Activated T-cell treated with anti-CD3 and anti-CD28 coated beads for 24 hours (primary cell): ENCODE data around the gene CHST11.

Experiments used
- DNase-seq: peaks from one replicate; pipeline ENCODE4 v3.0.0-alpha.2; 2020; ENCODE audit warnings: low read depth

CHST11 gene

DNA sequence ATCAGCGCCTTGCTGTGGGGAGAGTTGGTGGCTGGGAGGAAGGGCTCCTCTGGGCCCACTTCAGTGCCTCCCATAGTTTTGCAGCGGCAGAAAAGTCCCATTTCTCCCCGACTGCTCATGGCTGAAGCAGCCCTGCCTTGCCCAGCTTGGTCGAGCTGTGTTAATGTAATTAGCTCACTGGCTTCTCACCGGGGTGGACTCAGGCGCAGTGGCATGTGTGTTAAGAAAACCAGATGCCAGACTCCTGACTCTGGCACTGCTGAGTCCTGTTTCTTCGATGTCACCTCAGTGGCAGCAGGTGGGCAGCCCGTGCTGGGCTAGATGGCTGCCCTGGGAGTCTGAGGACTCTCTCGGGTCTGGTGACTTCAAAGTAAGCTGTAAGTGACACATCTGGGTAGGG is 47.4 kb downstream of the CHST11 start:
- DNase-seq, result no peak

DNA sequence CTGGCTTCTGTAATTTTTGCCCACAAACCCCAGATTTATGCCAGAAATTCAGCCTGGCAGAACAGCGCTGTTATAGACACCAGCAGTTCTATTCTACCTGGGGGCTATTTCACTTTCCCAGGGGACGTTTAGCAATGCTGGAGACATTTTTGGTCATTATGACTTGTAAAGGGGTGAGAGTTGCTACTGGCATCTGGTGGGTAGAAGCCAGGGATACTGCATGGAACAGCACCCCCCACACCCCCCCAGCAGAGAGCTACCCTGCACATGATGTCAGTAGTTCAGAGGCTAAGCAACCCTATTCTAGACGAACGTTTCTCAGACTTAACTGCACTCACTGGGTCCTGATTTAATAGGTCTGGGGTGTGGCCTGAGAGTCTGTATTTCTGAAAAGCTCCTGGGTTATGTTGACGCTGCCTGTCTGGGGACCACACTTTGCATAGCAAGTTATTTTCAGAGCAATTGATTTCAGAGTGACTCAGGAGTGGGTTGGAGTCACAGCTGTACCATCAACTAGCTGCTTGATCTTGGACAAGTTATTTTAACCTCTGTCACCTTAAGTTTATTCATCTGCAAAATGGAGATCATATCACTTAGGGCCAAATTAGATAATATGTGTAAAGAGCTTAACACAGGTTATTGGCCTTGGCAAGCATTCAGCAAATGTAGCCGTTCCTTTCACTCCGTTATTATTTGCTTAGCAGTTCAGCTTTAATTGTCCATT is 48.5 kb downstream of the CHST11 start:
- DNase-seq, result no peak

- no peak for DNase-seq
Observed at GRCh38 chr12:104506676-104507401, 50.1 kb downstream of the CHST11 start.

- DNase-seq, result no peak
Observed at GRCh38 chr12:104507672-104508071, 50.9 kb downstream of the CHST11 start.

DNA sequence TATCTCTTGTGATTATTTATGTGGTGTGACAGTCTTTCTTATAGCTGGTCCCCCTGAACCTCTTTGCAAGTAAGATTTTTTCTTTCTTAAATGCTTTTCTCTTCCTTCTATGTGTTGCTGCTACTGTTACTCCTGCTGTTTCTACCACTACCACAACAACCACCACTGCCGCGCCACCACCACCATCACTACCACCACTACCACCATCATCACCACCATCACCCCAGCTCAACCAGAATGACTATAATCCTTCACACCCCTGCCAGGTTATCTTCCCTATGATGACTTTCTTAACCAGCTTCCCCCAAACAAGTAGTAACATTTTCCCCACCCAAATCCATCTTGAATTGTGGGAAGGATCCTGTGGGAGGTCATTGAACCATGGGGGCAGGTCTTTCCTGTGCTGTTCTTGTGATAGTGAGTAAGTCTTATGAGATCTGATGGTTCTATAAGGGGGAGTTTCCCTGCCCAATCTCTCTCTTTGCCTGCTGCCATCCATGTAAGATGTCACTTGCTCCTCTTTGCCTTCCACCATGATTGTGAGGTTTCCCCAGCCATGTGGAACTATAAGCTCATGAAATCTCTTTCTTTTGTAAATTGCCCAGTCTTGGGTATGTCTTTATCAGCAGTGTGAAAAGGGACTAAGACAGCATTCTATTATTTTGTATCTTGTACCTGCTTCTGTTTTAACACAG is 52.2 kb downstream of the CHST11 start:
- DNase-seq, result no peak

DNA sequence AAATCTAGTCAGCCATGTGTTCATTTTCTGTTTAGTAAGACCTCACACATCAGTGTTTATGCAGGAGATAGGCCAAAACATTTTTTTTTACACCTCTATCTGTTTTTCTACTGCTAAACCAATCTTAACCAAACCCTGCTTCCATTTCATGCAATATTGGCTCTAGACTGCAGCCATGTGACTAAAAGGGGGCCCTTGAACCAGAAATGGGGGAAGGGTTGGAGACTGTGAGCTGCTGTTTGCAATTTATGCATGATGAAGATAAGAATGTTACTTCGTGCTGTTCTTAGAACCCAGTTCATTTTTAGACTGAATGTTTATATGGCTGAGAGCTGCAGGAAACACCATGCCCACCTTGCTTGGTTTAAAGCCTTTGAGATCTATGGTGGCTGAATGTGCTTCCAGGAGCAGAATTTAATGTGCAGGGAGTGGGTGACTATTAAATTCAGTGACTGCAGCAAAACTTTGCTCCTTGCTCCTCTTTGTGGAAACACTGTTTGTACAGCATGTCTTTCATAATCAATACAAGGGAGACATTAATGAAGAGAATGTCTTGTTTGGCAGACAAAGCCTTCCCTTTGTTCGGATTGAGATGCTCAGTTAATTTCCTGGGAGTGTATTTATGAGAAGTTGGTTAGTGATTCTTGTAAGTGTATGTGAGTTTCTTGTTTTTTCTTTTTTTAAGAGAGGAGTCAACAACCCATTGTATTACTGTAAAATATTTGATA is 53.6 kb downstream of the CHST11 start:
- DNase-seq, result no peak

GRCh38 chr12:104510873-104511440 is 54.2 kb downstream of the CHST11 start:
- DNase-seq, result no peak

- DNase-seq, result no peak
Observed at GRCh38 chr12:104513681-104514080, 56.9 kb downstream of the CHST11 start.

DNA sequence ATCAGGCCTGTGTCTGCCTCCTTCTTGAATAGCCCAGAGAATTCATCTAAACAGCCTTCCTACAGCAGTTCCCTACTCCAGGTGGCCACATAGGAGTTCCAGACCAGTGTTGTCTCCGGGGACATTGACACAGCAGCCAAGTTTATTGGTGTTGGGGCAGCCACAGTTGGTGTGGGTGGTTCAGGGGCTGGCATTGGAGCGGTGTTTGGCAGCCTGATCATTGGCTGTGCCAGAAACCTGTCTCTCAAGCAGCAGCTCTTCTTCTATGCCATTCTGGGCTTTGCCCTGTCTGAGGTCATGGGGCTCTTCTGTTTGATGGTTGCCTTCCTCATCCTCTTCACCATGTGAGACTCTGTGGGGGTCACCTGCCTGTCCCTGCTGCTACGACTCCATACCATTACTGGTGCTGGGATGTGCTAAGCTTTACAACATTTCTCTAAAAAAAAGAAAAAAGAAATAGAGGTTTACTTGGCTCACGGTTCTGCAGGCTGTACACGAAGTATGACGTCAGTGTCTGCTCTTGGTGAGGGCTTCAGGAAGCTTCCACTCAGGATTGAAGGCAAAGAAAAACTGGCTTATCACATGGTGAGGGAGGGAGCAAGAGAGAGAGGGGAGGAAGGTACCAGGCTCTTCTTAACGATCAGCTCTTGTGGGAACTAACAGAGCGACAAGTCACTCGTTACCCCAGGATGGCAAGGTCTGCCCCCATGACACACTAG is 57.5 kb downstream of the CHST11 start:
- DNase-seq, result no peak

DNA sequence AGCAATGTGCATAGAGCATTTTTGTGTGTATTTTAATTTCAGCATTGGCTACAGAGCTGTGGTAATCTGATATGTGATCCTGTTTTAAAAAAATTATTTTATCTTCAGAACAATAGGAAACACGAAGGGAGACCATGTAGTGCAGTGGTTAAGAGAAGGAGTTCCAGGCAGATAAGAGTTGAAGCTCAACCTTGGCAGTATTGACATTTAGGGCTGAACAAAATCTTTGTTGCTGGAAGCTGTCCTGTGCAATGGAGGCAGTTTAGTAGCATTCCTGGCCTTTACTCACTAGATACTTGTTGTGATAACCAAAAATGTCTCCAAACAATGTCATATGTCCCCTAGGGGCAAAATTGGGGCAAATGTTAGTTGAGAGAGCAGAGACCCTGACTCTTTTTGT is 59.2 kb downstream of the CHST11 start:
- DNase-seq, result no peak

DNA sequence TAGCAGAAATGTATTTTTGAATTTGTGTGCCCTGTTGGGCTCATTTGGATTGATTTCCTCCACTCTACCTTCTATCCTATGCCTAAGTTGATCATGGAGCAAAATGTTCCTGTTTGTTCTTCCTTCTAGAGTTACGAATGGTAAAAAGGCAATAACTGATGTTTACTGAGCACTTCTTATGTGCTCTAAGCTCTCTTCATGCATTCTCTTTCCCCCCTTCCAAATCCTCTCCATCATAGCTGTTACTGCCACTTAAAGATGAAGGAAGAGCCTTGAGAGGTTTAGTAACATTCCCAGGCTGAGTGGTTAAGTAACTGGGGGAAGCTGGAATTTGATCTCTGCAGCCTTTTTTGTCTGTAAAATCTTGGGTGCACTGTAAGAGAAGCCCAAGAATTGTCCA is 60.1 kb downstream of the CHST11 start:
- no peak for DNase-seq

DNA sequence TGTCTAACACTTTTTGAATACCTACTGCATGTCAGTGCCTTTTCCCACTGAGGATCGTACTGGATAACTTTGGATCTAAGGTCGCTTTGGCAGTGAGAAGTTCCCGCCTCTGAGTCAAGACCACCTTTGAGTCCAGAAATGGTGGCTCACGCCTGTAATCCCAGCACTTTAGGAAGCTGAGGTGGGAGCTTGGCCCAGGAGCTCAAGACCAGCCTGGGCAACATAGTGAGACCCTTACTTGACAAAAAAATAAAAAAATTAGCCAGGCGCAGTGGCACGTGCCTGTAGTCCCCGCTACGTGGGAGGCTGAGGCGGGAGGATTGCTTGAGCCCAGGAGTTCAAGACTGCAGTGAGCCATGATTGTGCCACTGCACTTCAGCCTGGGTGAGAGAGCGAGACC is 61.1 kb downstream of the CHST11 start:
- DNase-seq, result no peak

DNA sequence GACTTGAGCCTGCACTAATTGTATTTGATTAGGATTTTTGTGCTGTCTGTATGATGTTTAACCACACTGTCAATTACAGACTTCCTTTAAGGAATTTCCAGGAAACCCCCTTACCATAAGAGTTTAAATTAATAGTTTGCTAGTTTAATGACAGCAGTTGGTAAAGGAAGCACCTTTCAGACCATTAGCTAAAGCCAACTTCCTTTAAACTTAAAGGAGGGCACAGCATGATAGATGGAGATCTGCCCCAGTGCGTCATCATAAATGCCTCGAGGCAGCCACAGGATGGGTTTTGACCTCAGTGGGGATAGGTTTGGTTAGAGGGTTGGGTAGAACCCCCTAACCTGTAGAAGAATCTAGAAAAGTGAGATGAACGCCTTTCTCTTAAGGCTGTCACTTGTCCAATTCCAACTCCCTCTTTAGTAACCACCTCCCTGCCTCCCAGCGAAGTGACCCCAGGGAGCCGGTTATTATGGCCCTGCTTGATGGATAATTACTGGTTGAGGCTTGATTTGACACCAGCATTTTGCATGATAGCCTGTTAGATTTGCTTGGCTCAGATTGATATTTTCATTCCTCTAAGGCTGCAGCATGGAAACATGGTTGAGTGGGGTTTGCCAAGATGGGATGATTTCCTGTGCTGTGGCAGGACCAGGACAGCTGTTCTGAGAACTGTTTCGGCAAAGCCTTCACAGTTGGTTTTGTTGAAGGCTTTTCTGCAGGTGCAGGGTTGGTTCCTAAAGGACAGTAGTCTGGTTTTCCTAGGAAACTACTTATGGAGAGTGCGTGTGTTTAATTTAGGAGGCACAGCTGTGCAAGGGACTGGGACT is 62.7 kb downstream of the CHST11 start:
- DNase-seq, result no peak

DNA sequence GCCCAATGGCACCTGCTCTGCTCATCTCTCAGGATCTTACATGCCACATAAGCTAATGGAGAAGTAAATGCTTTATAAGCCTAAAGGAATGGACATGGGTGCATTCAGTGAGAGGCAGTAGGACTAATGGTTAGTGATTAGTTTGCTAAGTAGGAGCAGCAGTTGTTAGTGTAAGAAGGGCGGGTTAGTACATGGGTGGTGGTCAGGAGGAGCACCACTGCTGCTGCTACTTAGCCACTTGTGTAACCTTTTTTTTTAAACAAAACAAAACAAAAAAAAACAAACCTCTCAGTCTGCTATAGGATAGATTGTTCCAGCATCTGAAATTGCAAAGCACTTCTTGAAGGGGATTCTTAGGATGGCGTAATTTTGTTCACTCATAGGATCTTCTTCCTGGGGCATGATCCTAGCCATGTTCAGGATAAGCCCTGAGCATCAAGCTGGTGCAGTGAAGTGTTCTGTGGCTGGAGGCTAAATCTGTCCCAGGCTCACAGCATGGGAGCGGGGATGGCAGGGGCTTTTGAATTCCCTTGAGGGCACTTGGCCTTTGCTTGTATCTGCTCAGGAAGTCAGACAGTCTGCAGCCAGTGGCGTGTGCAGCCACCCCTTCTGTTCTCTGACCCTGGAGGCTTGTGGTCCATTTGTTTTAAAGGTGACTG is 63.6 kb downstream of the CHST11 start:
- no peak for DNase-seq

GRCh38 chr12:104521731-104522130 is 65.0 kb downstream of the CHST11 start:
- no peak for DNase-seq

- no peak for DNase-seq
Observed at GRCh38 chr12:104522985-104523722, 66.4 kb downstream of the CHST11 start.

GRCh38 chr12:104524034-104524832 is 67.5 kb downstream of the CHST11 start:
- no peak for DNase-seq

- no peak for DNase-seq
Observed at GRCh38 chr12:104526320-104526719, 69.6 kb downstream of the CHST11 start.
